ENCODE data around the gene PGA5.
"Not testable (repeated sequence)": the region's sequence is repeated elsewhere in the genome, so short reads cannot be mapped to it uniquely, and the experiment has no call there.

The PGA5 gene

DNA sequence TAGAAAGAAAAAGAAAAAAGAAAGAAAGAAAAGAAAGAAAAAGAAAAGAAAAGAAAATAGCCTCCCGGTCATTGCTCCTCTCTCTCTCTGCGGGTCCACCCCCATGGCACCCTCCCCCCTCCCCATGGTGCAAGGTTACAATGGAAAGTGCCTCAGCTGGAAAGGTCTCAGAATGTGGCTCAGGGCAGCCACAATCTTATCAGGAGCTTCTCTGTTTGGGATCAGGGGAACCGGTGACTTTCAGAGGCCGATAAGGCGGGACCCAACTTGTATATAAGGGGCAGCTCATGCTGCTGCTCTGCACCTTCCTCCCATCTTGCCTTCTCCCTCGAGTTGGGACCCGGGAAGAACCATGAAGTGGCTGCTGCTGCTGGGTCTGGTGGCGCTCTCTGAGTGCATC, at the start of gene PGA5:
TSS of gene PGA5 (plus strand) at position 301 of the 400 bp plus-strand sequence. CDS start at position 353, 52 bp downstream.
- not testable (repeated sequence) for DNase-seq

DNA sequence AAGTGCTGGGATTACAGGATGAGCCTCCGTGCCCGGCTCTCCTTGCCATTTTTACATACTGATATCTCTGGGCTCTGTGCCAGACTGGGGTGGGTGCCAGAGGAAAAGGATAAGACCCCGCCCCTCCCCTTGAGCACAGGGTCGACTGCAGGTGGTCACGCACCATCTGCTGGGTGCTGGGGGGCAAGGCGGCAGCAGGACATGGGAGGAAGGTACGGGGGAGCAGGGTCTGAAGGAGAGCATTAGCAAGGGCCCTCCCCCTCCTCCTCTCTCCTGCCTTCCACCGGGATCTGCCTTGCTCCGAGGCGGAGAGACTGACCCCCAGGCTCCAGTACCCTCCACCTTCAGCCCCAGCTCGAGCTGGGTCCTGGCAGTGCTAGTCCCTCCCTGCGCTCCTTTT, 47.4 kb upstream of the PGA5 start:
- DNase-seq: peak; percentile 88

GRCh38 chr11:61194169-61194671, 46.8 kb upstream of the PGA5 start:
- DNase-seq: no peak

DNA sequence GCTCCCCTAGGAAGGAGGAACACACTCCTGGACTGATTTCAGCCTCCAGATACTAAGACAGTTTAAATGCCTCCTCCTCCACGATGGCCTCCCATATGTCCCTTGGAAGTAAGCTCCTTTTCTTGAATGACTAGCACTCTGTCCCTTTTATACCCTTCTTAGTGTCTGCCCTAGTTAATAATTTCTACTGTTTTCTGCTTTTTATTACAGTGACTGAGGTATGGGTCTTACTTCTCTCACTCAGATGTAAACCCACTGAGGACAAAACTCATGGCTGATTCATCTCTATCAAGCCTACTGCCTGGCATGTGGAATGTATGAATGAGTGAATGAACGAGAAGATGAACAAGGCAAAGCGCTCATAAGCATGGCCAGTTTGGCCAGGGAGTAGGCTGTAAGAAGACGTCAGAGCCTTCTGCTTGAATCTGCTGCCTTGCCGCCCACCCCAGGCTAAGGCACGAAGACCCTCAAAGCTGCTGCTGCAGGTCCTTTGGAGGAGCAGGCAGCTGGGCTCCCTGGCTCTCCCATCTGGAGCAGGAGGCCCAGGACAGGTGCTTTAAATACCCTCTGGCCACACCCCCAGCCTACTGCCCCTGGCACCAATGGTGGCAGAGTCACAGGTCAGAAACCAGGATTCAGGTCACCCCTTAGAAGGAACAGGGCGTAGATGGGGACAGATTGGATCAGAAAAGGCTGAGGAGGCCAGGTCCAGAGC, 45.8 kb upstream of the PGA5 start:
- no peak for DNase-seq

DNA sequence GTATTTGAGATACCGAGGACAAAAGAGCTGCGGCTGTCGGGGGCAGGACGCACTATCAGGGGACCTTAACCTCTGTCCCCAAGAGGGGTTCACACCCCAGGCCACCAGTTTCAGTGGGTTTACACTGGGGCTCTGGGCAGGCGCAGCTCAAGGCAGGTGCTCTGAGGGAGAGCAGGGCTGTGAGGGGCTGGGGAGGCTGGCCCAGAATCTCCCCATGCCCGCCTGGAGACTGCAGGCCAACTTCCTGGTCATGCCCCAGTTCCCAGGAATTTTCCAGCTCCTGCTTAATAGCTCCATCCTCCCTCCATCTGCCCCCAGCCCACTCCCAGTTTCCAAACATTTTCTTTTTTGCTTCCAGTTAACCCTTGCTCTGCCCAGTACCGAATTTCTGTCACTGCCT, 45.3 kb upstream of the PGA5 start:
- no peak for DNase-seq

GRCh38 chr11:61198361-61198760, 42.6 kb upstream of the PGA5 start:
- DNase-seq: peak; percentile 25

DNA sequence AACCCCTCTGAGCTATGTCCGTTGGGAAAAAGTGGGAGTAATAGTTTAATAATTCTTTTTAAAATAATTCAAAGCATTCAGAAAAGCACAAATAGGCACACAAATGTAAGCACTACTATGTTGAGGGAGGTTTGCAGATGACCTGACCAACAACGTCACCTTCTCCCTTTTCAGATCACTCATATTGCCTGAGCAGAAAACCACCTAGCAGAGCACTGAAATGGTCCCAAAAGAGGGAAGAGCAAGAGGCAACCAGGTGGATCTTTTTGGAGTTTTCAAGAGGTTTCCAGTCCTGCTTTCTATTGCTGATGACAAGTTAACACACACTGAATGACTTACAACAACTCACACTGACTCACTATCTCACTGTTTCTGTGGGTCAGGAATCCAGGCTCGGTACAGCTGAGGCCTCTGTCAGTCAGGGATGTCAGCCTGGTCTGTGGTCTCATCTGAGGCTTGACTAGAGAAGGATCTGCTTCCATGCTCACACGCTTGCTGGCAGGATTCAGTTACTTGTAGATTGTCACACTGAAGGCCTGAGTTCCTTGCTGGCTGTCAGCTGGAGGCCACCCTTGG, 41.9 kb upstream of the PGA5 start:
- DNase-seq: no peak

DNA sequence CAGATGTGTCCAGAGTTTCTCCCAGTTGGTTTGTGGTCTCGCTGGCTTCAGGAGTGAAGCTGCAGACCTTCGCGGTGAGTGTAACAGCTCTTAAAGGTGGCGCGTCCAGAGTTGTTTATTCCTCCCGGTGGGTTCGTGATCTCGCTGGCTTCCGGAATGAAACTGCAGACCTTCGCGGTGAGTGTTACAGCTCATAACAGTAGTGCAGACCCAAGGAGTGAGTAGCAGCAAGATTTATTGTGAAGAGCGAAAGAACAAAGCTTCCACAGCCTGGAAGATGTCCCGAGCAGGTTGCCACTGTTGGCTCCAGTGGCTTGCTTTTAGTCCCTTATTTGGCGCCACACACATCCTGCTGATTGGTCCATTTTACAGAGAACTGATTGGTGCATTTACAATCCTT, 39.5 kb upstream of the PGA5 start:
- DNase-seq: no peak

DNA sequence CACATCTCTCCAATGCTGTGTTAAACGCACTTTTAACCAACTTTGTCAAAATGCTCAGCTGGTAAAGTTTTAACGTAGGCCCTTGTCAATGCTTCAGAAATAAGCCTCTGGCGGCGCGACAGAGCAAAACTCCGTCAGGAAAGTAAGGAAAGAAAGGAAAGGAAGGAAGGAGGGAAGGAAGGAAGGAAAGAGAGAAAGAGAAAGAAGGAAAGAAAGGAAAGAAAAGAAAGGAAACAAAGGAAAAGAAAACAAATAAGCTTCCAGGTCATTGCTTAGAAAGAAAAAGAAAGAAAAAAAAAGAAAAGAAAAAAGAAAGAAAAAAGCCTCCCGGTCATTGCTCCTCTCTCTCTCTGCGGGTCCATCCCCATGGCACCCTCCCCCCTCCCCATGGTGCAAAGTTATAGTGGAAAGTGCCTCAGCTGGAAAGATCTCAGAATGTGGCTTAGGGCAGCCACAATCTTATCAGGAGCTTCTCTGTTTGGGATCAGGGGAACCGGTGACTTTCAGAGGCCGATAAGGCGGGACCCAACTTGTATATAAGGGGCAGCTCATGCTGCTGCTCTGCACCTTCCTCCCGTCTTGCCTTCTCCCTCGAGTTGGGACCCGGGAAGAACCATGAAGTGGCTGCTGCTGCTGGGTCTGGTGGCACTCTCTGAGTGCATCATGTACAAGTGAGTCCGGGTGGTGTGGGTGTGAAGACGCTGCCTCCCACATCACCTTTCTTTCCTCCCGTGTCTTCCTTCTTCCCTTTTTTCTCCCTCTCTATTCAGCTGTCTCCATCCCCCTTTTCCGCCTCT, 37.8 kb upstream of the PGA5 start, which contains the start of gene PGA3:
TSS of gene PGA3 (plus strand) at position 566 of the 797 bp plus-strand sequence. CDS start at position 616, 50 bp downstream.
- not testable (repeated sequence) for DNase-seq

DNA sequence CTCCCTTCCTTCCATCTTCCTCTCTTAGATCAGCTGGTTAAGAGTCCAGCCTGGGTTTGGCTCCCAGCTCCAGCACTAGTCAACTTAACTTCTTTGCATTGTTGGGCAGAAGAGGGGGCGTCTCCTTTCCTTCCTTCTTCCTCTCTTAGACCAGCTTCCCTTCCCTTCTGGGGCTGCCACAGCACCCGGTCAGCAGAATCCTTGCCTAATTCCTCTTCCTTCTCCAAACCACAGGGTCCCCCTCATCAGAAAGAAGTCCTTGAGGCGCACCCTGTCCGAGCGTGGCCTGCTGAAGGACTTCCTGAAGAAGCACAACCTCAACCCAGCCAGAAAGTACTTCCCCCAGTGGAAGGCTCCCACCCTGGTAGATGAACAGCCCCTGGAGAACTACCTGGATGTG, 37.1 kb upstream of the PGA5 start:
- DNase-seq: not testable (repeated sequence)

DNA sequence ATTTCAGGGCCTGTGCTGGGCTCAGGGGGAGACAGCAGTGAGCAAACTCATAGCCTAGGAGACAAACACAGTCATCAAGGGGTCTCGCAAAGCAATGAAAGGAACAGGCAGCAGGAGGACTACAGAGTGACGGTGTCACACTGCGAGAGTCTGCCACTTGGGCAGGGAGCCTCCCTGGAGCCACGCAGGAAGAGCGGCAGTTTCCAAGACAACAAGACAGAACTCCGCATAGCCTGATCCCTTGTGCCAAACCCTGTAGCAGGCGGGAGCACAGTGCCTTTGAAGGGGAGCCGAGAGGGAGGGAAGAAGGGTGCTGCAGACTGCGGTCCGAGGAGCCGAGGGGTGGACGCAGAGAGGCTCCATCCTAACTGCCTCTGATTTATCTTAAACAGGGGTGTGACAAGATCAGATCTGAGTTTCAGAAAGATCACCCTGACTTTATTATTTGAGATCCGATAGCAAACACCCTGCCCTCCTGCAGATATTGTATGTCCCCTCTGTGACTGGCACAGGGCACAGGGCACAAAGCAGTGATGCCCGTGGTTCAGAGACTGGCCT, 36.4 kb upstream of the PGA5 start:
- DNase-seq: not testable (repeated sequence)

DNA sequence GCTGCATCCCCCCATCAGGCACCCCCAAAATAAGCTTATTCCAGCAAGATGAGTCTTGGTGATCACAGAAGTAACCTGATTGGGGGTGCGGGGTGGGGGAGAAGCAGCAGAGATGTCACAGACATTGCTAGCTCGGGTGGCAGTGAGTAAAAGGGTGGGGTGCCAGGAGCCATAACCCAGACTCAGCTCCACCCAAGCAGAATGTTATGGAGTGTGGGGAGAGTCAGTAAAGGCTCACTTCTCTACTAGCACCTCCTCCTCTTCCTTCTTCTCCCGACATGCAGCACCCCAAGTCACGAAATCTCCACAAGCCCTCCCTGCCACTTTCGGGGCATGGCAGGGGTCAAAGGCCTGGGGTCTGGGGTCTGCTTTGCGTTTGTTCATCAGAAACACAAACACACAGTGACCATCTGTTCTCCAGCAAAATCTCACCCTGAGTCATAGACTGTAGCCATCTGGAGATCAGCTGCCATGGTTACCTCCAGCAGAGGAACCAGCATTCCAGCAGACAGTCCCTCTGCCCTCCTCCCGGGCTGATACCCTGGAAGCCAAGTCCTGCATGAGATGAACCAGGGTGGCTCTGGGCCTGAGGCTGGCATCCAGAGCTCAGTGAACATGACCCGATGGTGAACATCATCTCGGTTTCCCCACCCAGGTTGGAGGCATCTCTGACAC, 33.2 kb upstream of the PGA5 start:
- DNase-seq: not testable (repeated sequence)

DNA sequence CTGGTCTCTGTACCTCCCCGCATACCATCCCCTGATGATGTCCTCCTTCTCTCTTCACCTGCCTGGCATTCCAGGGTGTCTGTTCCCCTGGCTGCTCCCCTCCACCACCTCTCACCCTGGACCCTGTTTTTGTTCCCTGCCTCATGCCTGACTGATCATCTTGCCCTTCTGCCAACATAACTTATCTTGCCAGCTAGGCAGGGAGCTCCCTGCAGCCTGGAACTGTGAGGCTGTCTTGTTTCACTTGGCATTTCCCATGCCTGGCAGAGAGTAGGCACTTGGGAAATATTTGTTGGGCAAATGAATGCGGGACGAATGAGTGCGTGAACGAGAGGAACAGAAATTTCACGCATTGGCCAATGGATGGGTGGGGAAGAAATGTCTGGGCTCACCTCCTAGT, 30.3 kb upstream of the PGA5 start:
- not testable (repeated sequence) for DNase-seq

- DNase-seq: not testable (repeated sequence)
Measured at GRCh38 chr11:61211327-61211952, 29.5 kb upstream of the PGA5 start.

- not testable (repeated sequence) for DNase-seq
Measured at GRCh38 chr11:61212202-61212601, 28.8 kb upstream of the PGA5 start.

- DNase-seq: not testable (repeated sequence)
Measured at GRCh38 chr11:61213711-61214324, 27.2 kb upstream of the PGA5 start.

GRCh38 chr11:61218306-61218705, 22.7 kb upstream of the PGA5 start:
- DNase-seq: not testable (repeated sequence)

DNA sequence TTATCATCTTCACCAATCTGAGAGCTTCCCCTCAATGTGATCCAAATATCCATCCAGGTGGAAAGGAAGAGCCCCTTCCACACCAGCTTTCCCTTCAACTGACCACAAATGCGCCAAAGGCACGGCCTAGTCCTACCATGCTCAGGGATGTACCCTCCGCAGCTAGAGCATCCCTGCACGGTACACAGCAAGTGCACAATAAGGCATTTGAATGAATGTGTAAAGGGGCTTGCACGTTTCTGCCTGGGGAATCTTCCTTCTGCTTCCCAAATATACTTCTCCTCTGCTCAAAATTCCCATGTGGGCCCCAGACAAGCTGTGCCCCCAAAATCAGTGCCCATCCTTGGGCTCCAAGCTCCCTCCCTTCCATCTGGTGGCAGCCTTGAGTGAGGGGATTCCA, 22.0 kb upstream of the PGA5 start:
- DNase-seq: not testable (repeated sequence)

- not testable (repeated sequence) for DNase-seq
Measured at GRCh38 chr11:61222047-61222446, 18.9 kb upstream of the PGA5 start, which contains the start of gene PGA4. TSS of gene PGA4 (plus strand) at chr11:61222347. CDS start at chr11:61222401, 54 bp downstream.

GRCh38 chr11:61222692-61223091, 18.3 kb upstream of the PGA5 start:
- not testable (repeated sequence) for DNase-seq

DNA sequence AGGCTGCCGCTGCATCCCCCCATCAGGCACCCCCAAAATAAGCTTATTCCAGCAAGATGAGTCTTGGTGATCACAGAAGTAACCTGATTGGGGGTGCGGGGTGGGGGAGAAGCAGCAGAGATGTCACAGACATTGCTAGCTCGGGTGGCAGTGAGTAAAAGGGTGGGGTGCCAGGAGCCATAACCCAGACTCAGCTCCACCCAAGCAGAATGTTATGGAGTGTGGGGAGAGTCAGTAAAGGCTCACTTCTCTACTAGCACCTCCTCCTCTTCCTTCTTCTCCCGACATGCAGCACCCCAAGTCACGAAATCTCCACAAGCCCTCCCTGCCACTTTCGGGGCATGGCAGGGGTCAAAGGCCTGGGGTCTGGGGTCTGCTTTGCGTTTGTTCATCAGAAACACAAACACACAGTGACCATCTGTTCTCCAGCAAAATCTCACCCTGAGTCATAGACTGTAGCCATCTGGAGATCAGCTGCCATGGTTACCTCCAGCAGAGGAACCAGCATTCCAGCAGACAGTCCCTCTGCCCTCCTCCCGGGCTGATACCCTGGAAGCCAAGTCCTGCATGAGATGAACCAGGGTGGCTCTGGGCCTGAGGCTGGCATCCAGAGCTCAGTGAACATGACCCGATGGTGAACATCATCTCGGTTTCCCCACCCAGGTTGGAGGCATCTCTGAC, 14.4 kb upstream of the PGA5 start:
- not testable (repeated sequence) for DNase-seq

Measured in NCI-H1105 treated with DMSO at 0.1 percent for 48 hours (cell line).